ENCODE data around the gene ULK4.

DNA sequence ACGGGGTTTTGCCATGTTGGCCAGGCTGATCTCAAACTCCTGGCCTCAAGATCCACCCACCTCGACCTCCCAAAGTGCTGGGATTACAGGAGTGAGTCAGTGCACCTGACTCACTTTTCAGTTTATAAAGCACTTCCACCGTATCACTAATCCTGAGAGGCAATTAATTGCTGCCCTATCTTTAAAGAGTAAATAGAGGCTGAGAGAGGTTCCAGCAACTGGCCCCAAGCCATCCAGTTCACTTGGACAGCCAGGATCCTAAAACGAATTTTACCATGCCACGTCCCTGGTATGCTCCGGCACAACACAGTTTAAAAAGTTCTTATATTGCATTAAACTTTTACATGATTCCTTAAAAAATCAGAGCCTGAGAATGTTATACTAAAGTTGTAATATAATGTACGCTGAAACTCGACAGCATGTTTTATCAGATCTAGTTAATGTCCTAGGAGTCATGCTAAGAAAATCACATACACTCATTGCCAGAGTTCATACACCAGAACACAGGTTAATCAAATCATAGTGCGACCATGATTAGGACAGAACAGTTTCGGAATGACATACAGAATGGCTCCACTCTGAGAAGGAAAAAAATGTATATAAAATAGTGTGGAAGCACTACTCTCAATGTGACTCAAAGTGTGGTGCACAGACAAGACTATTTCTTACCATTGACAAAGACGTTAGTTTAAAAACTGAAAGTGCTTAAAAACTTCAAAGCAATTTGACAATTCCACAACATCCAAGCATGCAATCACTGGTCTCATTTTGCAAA, 125.4 kb downstream of the ULK4 start:
- no peak for TF ChIP-seq CTCF (IDR thresholded peaks at IDR 0.05 in 2 of 3, conservative IDR thresholded peaks at IDR 0.05 in 1 of 3; ENCODE audit: insufficient read depth in 2 of 3, low read depth in 1 of 3, low read length in 3 of 3)
- TF ChIP-seq, protein P1, sequence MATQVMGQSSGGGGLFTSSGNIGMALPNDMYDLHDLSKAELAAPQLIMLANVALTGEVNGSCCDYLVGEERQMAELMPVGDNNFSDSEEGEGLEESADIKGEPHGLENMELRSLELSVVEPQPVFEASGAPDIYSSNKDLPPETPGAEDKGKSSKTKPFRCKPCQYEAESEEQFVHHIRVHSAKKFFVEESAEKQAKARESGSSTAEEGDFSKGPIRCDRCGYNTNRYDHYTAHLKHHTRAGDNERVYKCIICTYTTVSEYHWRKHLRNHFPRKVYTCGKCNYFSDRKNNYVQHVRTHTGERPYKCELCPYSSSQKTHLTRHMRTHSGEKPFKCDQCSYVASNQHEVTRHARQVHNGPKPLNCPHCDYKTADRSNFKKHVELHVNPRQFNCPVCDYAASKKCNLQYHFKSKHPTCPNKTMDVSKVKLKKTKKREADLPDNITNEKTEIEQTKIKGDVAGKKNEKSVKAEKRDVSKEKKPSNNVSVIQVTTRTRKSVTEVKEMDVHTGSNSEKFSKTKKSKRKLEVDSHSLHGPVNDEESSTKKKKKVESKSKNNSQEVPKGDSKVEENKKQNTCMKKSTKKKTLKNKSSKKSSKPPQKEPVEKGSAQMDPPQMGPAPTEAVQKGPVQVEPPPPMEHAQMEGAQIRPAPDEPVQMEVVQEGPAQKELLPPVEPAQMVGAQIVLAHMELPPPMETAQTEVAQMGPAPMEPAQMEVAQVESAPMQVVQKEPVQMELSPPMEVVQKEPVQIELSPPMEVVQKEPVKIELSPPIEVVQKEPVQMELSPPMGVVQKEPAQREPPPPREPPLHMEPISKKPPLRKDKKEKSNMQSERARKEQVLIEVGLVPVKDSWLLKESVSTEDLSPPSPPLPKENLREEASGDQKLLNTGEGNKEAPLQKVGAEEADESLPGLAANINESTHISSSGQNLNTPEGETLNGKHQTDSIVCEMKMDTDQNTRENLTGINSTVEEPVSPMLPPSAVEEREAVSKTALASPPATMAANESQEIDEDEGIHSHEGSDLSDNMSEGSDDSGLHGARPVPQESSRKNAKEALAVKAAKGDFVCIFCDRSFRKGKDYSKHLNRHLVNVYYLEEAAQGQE (IDR thresholded peaks at IDR 0.05; ENCODE audit: borderline replicate concordance): no peak
- TF ChIP-seq, protein P1 (CRISPR knock-in tag; IDR thresholded peaks at IDR 0.05; ENCODE audit: low read depth): no peak
- no peak for TF ChIP-seq MTA1 (IDR thresholded peaks at IDR 0.05; ENCODE audit: borderline replicate concordance)

All from K562 (cell line).